ENCODE measurements around the gene IFI44L.
A peak's percentile ranks its signal among the peaks of the same experiment; 100 is the strongest.

IFI44L gene

DNA sequence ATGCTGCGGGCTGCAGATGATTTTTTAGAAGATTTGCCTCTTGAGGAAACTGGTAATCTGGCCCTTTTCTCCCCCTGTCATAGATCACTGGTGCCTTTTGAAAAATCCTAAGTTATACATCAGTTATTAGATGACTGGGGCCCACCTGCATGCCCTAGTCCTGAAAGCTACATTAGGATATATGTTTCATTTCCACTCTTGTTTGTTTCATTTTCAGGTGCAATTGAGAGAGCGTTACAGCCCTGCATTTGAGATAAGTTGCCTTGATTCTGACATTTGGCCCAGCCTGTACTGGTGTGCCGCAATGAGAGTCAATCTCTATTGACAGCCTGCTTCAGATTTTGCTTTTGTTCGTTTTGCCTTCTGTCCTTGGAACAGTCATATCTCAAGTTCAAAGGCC is 21.3 kb downstream of the IFI44L start:
- DNase-seq (ENCODE audit: low read depth in 3 of 3) = no peak

DNA sequence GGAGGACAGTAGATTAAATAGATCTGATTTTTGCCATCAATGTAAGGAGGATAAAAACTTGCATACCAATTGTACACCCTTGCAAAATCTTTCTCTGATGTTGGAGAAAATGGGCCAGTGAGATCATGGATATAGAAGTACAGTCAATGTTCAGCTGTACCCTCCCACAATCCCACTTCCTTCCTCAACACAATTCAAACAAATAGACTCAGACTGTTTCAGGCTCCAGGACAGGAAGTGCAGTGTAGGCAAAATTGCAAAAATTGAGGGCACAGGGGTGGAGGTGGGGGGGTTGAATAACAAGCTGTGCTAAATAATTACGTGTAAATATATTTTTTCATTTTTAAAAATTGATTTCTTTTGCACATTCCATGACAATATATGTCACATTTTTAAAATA is 25.5 kb downstream of the IFI44L start:
- DNase-seq (ENCODE audit: low read depth in 3 of 3) = no peak

DNA sequence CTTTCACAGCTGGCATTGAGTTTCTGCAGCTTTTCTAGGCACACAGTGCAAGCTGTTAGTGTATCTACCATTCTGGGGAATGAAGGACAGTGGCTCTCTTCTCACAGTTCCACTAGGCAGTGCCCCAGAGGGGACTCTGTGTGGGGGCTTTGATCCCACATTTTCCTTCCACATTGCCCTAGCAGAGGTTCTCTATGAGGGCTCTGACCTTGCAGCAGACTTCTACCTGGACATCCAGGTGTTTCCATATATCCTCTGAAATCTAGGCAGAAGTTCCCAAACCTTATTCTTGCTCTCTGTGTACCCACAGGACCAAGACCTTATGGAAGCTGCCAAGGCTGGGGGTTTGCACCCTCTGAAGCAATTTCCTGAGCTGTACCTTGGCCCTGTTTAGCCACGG is 27.0 kb downstream of the IFI44L start:
- DNase-seq (ENCODE audit: low read depth in 3 of 3) = no peak

DNA sequence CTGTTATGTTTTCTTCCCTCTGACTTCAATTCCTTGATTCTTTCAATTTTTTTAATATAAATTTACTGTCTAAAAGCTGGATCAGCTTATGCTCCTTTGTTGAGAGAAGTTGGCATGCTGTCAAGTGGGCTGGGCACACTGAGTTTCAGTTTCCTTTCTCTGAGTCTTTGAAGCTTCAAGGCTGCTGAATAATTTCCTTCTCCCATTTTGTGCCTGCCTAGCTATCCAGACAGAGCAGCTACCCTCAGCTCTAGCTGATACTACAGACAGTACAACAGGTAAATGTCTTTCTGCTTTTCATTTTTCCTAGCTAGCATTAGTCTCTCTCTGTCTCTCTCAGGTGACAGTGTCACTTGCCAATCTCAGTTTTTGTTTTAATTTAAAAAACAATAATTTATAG is 29.4 kb downstream of the IFI44L start, which contains the start of gene IFI44:
Gene IFI44, plus strand, starts transcription at position 204 of the 400 bp plus-strand sequence. CDS start 365 bp downstream, outside the sequence.
- peak; percentile 21 to 46 (median 42) for DNase-seq (ENCODE audit: low read depth in 3 of 3)

DNA sequence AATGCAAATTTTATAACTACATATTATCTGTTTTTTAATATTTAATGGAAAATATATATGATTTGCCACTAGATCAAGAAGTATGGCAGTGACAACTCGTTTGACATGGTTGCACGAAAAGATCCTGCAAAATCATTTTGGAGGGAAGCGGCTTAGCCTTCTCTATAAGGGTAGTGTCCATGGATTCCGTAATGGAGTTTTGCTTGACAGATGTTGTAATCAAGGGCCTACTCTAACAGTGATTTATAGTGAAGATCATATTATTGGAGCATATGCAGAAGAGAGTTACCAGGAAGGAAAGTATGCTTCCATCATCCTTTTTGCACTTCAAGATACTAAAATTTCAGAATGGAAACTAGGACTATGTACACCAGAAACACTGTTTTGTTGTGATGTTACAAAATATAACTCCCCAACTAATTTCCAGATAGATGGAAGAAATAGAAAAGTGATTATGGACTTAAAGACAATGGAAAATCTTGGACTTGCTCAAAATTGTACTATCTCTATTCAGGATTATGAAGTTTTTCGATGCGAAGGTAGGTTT is 29.9 kb downstream of the IFI44L start:
- DNase-seq (ENCODE audit: low read depth in 3 of 3) = no peak

DNA sequence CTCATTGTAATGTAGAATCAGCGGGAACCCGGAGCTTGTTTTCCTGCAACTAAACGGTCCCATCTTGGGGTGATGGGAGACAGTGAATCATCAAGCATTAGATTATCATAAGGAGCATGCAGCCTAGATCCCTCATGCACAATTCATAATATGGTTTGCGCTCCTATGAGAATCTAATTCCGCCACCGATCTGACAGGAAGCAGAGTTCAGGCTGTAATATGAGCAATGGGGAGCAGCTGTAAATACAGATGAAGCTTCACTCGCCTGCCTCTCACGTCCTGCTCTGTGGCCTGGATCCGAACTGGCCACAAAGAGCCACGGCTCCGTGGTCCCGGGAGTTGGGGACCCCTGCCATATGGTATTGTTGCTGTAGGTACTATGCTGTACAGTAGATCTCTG is 31.0 kb downstream of the IFI44L start:
- DNase-seq (ENCODE audit: low read depth in 3 of 3) = no peak

DNA sequence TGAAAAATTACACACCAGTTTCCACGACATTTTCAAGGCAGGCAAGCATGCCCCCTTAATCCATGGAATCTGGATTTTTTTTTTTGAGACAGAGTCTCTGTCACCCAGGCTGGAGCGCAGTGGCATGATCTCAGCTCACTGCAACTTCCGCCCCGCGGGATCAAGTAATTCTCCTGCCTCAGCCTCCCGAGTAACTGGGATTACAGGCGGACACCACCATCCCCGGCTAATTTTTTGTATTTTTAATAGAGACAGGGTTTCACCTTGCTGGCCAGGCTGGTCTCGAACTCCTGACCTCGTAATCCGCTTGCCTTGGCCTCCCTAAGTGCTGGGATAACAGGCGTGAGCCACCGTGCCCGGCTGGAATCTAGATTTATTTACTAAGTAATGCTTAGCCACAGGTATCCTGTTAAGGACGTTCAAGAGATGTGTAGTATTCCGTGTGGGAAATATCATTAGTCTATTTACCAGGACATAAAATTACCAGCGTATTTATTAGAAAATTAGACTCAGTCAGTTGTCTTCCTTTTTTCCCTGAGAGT is 31.8 kb downstream of the IFI44L start:
- no peak for DNase-seq (ENCODE audit: low read depth in 3 of 3)

DNA sequence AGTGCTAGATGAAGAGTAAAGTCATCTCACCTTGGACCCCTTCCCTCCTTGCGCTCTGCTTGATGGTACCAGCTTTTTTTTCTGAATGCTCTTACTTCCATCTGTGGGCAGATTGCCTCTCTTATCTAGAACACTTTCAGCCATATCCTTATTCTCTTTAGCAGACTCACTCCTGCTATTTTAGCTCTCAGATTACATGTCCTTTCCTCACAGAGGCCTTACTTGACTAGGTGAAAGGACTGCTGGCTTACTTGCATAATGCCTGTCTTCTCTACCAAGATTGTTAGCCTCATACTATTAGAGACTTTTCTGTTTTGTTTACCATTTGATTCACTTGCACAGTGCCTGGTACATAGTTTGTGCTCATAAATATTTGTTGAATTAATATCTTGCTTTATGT is 38.7 kb downstream of the IFI44L start:
- no peak for DNase-seq (ENCODE audit: low read depth in 3 of 3)

DNA sequence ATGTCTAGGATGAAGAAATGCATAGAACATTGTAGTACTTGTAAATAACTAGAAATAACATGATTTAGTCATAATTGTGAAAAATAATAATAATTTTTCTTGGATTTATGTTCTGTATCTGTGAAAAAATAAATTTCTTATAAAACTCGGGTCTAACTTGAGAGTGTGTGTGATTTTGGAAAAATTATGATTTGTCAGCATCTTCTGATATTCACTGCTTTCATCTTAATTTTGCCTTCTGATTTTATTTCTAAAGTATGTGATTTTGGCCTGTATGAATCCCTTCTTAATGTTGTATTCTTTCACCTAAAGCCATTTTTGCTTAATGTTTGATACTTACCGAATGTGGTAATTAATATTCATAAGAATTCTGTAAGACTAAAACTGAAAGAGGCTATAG is 43.7 kb downstream of the IFI44L start:
- no peak for DNase-seq (ENCODE audit: low read depth in 3 of 3)

DNA sequence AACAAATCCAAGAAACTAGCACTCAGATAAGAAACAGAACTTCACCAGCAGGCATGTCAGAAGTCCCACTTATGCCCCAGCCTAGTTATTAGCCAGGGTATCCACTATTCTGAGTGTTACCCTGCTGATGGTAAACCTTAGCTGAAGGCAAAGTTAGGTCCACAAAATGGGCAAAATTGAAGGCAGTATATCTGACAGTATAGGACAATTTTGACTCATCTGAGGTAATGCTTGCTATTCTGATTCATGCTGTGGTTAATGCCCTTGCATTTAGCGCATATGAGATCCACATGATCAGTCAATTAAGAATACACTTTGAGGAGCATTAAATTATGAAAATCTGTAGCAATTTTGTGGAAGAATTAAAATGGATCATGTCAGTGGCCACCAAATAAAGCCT is 44.5 kb downstream of the IFI44L start:
- DNase-seq (ENCODE audit: low read depth in 3 of 3) = no peak

DNA sequence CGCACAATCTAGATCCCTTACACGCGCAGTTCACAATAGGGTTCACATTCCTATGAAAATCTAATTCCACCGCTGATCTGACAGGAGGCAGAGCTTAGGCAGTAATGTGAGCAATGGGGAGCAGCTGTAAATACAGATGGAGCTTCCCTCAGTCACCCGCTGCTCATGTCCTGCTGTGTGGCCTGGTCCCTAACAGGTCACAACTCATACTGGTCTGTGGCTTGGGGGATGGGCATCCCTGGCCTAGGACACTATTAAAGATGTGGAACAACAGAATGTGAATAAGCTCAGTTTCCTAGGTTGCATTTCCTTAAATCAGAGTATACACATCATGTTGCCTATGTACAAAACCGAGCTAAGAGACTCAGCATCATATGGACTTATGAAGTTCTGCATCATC is 45.6 kb downstream of the IFI44L start:
- no peak for DNase-seq (ENCODE audit: low read depth in 3 of 3)

DNA sequence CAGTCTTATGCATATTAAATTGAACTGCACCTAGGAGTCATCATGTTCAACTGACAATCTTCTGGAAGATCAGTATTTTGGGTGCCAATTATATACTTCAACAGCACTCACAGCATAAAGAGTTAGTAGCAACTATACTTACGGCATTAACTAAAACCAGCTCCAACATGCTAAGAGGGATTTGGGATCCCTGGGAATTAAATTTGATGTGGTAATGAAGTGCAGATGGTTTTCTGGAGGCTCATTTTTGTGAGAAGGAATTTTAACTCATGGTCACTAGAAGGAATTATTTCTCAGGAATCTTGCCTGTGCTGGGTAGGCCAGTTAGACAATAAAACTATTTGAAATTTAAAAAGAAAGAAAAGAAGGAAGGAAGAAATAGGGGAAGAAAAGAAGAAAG is 47.7 kb downstream of the IFI44L start:
- DNase-seq (ENCODE audit: low read depth in 3 of 3) = no peak

DNA sequence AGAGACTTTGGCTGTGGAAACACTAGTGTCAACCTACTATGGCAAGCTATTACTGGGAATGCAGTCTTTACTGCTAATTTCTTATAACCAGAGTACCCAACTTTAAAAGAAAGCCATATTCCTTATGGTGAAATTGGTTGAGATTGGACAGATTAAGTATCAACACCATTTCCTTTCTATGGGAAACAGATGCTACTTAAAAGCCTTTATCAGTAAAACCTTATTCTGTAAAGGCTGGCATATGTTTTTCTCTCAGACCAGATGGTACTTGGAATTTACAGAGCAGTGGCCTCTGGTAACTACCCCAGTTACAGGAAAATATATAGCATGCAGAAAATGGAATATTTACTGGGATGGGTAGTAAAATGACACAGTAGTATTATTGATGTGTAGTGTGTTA is 48.2 kb downstream of the IFI44L start:
- no peak for DNase-seq (ENCODE audit: low read depth in 3 of 3)

DNA sequence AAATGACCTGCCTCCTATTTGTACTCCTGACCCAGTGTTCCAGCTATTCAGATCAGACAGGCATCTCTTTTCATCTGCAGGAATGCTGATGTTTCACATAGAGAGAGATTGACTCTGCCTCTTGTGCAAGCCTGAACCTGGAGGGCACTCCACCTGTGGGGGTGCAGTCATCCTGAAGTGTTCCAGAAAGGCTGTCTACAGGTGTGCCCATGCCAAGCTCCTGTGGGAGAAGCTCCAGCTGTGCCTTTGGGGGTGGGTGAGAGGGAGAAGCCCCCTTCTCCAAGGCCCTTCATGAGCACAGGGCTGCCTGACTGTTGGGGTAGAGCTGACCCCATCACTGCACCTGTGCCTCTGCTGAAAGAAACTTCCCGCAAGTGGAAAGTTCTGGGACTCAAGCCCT is 52.2 kb downstream of the IFI44L start:
- DNase-seq (ENCODE audit: low read depth in 3 of 3) = no peak

DNA sequence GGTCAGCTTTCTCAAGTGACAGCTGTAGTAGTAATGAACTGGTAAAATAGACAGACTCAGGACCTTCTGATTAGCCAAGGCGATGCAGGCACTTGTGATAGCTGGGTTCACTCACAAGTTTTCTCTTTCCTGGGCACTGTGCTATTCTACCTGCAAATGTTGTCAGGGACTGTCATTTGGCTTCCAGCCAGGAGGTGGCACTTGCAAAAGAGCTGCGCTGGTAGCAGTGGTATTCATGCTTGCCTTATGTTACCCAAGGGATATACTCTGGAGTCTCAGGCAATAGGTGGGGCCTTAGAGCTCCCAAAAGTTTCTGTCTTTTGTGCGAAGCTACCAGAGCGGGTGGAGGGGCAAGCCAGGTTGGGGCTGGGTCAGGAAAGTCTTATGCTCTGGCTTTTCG is 52.9 kb downstream of the IFI44L start:
- DNase-seq (ENCODE audit: low read depth in 3 of 3) = no peak

DNA sequence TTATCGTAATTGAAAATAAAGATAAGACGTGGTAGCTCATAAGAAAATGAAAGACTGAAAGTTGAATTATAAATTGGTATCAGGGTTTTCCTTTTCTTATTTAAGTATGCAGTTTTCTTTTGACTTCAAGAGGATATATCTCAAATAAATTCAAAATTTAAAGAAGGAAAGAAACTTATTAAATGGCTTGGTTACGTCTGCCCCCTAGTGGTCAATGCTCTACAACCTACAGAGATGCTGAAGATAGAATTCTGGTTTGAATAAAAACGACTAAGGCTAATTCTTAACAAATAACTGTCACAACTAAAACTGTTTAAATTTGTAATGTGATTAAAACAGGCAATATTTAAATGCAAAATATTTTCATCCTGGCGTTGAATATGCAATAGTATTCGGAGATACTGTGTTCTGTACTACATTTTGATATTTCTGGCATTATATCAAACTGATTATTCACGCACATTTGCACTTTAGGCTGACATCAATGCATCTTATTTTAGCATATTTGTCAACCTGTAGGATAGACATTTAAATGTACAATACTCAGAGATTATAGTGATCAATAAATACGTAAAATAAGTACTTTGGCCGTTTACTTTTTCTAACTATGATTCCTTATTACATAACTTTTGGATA is 56.2 kb downstream of the IFI44L start:
- peak in 2 of 3 donors; percentile 35 to 56 for DNase-seq (ENCODE audit: low read depth in 3 of 3)

DNA sequence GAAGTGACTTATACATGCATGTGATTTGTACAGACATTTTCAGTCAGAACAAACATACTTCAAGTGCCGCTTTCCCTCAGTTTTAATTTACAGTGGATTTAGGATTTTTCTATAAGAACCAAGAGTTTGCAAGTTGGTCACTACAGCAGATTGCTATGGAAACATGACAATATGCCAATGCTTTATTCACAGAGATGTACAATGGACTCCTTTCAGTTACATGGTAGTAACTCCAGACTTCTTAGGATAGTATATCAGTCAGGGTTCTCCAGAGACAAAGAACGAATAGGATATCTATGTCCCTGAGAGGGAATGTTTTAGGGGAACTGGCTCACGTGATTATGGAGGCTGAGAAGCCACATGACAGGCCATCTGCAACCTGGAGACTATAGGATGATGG is 56.7 kb downstream of the IFI44L start:
- DNase-seq (ENCODE audit: low read depth in 3 of 3) = no peak

DNA sequence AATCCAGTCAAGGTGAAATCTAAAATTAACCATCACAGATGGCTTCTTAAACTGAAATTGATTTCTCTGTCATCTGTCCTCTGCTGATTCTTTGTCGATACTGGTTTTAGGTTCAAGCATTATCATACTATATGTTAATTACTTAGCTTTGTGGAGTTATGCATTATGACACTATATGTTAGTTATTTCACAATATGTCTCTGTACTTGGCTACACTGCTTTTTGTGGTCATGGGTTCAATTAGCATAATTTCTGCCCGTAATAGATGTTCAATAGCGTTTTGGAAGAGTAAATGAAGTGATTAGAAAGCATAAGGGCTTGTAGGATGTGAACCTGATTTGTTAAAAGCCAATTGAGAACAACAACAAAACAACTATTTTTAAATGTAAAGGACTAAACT is 57.5 kb downstream of the IFI44L start:
- no peak for DNase-seq (ENCODE audit: low read depth in 3 of 3)

DNA sequence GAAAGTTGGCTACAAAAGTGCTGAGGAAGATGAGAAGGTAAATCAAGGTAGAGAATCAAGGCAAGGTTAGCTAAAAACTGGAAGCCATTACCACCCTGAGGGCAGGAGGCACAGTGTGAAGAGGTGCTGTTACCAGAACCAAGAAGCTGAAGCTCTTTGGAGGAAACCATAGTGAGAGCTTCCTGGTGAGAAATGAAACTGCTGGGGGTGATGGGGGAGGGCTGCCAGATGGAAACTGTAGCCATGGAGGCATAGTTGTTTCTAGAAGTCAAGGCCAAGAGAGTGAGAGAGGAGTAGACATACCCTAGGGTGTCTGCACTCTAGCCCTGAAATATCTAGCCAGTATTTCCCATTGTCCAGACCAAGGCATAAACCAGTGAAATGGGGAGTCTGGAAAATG is 58.1 kb downstream of the IFI44L start:
- no peak for DNase-seq (ENCODE audit: low read depth in 3 of 3)

DNA sequence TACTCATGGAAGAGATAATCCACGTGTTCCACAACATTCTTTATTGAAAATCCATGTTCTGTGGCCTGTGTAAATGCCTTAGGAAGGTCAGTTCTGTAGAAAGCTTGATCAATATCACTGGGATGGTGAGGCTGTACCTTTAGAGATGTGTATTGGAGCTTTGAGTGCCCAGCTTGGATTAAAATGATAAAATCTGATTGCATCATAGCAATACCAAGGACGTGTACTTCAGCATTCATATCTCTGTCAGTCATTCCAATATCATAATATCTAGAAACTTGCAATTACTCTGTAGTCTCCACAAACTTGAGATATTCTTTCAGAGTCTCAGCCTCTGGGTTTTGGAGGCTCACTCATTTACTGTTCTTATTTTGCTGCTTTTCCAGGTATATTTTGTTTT is 61.0 kb downstream of the IFI44L start:
- DNase-seq (ENCODE audit: low read depth in 3 of 3) = no peak

DNA sequence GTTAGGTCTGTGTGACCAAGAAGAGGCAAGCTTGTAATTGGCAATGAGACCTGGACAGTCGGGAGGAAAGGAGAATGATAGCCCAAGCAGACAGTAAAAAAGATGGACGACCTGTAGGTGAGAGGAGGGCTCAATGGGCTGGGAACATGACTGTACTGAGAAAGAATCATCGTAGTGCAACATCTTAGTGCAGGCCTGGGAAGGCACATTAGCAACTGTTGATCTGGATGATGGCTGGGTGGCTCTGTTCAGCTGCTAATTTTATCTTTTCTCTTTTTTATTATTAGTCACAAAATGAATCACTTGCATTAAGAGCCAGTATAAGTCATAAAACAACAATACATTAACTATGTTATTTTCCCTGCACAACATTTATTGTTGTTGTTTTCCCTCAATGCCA is 62.2 kb downstream of the IFI44L start:
- DNase-seq (ENCODE audit: low read depth in 3 of 3) = no peak

DNA sequence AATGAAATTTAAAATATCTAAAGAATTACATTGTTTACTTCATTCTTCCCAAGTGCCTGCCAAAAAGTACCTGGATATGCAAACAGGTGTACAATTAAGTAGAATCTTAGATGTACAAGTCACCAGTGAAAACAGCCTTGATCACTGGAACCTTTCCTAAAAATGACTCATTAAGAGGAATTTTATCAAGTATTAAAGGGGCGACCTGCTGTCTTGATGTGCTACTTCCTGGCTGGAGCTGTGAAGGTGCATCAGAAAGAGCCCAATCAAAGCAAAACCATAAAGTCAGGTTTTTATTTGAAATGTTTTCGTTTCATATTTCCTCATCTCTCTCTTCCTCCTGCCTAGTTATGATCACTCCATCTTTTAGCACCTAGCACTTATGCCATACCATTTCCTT is 62.8 kb downstream of the IFI44L start:
- no peak for DNase-seq (ENCODE audit: low read depth in 3 of 3)

DNA sequence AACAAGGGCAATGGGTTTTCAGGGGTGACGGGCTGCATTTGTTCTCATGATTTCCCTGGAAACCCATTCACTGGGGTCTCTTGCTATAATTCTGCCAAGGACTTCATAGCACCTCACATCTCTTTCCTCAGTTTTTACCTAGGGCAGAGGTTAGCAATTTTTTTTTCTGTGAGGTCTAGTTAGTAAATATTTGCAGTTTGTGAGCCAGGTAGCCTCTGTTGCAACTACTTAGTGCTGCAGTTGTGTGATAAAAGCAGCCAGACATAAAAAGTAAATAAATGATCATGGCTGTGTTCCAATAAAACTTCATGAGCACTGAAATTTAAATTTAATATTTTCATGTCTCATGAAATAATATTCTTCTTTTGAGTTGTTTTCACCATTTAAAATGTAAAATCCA is 67.1 kb downstream of the IFI44L start:
- DNase-seq (ENCODE audit: low read depth in 3 of 3) = no peak

DNA sequence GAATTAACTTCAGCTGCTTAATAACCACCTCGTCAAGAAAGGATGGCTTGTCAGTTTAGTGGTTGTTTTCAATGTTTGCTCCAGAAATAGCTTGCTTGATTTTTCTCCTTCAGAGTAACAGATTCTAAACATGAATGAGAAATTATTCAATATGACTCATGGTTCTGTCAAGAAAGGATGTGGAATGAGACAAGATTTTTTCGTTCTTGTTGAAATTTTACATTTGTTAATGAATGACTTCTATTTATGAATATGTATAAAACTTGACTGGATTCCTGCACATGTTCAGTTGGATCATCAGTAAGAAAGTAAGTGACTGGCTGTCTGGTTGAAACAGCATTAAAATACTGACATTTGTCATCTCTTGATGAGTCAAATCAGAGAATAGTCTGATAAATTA is 67.7 kb downstream of the IFI44L start:
- DNase-seq (ENCODE audit: low read depth in 3 of 3) = no peak
